ENCODE results near the gene CLEC10A.

The CLEC10A gene

DNA sequence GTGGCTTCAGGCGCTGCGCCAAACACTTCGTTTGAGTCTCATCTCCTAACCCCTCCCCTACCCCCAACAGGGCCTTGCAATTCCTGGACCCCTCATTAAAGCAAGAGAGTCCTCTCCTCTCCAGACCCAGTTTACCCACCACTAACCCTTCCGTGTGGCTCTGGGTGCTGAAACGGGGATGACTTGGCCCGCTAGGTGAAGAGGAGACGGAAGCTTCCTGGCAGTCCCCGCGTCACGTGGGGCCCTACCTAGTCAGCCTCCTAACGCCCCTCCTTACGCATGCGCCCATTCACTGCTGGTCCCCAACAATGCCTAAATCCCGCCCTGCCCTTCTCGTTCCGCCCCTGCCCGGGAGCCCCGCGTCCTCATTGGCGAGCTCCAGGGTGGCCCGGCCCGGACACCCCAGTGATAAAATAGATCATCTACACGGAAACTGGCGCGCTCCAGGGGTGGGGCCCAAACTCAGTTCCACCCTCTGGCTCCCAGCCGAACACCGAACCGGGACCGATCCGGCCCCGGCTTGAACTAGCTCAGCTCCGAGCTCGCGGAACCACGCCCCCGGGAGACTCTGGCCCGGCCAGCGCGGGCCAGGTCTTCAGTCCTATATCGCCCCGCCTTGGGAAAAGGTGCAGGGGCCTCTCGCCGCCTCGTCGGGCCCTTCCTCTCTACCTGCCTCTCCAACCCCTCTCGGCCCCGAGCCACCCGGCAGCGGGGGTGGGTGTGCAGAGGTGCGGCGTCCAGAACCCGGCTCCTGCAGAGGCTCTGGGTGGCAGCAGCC, 44.3 kb downstream of the CLEC10A start, which contains the start of gene SLC16A13:
SLC16A13 (plus strand) TSS at position 425 of the 778 bp plus-strand sequence. CDS start 368 bp downstream, outside the sequence.
- DNase-seq, result peak; percentile 97

- no peak for DNase-seq
Observed at GRCh38 chr17:7034955-7035590, 45.0 kb downstream of the CLEC10A start.

- no peak for DNase-seq
Observed at GRCh38 chr17:7029659-7030058, 50.4 kb downstream of the CLEC10A start.

DNA sequence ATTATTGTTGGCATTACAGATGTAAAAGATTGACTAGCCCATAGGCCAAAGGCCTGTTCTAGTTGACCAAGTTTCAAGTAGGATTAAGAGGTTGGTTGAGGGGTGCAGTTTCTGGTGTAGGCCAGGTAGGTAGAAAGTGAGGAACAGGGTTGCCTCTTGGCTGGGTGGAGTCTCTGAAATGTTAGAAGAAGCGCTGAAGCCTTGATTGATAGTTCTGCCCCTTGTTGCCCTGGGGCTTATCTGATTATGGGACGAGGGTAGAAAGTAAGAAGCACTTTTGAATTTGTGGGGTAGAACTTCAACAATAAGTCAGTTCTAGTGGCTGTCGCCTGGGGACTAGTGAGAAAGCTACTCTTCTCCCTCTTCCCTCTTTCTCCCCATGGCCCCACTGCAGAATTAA, 51.0 kb downstream of the CLEC10A start:
- no peak for DNase-seq

- no peak for DNase-seq
Observed at GRCh38 chr17:7027335-7027734, 52.7 kb downstream of the CLEC10A start.

DNA sequence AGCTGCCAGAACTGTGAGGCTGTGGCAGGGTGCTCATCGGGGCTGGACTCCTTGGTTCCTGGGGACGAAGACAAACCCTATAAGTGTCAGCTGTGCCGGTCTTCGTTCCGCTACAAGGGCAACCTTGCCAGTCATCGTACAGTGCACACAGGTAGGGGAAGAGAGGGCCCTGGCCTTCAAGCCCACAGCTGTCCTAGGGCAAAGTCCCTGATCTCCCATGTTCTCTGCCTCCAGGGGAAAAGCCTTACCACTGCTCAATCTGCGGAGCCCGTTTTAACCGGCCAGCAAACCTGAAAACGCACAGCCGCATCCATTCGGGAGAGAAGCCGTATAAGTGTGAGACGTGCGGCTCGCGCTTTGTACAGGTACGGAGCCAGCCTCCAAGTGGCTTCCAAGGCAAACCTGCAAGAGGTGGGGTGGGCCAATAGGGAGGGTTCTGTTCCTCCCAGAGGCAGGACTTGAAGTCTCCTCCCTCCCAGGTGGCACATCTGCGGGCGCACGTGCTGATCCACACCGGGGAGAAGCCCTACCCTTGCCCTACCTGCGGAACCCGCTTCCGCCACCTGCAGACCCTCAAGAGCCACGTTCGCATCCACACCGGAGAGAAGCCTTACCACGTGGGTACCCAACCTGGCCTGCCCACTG, 53.5 kb downstream of the CLEC10A start:
- no peak for DNase-seq

- no peak for DNase-seq
Observed at GRCh38 chr17:7025245-7025644, 54.8 kb downstream of the CLEC10A start.
